Neural progenitor cell (in vitro differentiated cells): Measurements from ENCODE around the gene AKAP14. TPM values are rescaled to one million over a fixed set of nuclear protein-coding genes. Genes with fewer than 3 reads are reported as not detected.
A peak's percentile ranks its signal among the peaks of the same experiment; 100 is the strongest.

ENCODE experiments used
- DNase-seq: peaks from one replicate; pipeline ENCODE4 v3.0.0-alpha.2; 2016; ENCODE audit warnings: low spot score
- H2AFZ ChIP-seq: fragments of 200-600 bp; sonication (generic); replicated peaks from 2 replicates; pipeline ENCODE4 v1.6.1; 2016; ENCODE audit warnings: antibody characterized with exemption
- H3F3A ChIP-seq: fragments of 200-600 bp; sonication (generic); 2 replicates; pipeline ENCODE4 v1.6.1; 2016; ENCODE audit warnings: antibody characterized with exemption, low read depth
- H3K27ac ChIP-seq: fragments of 200-600 bp; sonication (generic); 2 replicates; pipeline ENCODE4 v1.5.1; 2016; ENCODE audit warnings: mild to moderate bottlenecking
- H3K27me3 ChIP-seq: fragments of 200-600 bp; sonication (generic); 2 replicates; pipeline ENCODE4 v1.6.1; 2016; ENCODE audit warnings: mild to moderate bottlenecking, moderate library complexity
- H3K36me3 ChIP-seq: fragments of 200-600 bp; sonication (generic); 2 replicates; pipeline ENCODE4 v1.5.1; 2016
- H3K4me1 ChIP-seq: fragments of 200-600 bp; sonication (generic); 2 replicates; pipeline ENCODE4 v1.6.1; 2016; ENCODE audit warnings: mixed run types
- H3K4me2 ChIP-seq: fragments of 200-600 bp; sonication (generic); 2 replicates; pipeline ENCODE4 v1.6.1; 2016
- H3K4me3 ChIP-seq: fragments of 200-600 bp; sonication (generic); 2 replicates; pipeline ENCODE4 v1.5.1; 2016
- H3K79me2 ChIP-seq: fragments of 200-600 bp; sonication (generic); 2 replicates; pipeline ENCODE4 v1.6.1; 2016; ENCODE audit warnings: low read depth
- H3K9ac ChIP-seq: fragments of 200-600 bp; sonication (generic); 2 replicates; pipeline ENCODE4 v1.6.1; 2016
- H3K9me3 ChIP-seq: fragments of 200-600 bp; sonication (generic); 2 replicates; pipeline ENCODE4 v1.5.1; 2016; ENCODE audit warnings: low read depth
- H4K20me1 ChIP-seq: fragments of 200-600 bp; sonication (generic); 2 replicates; pipeline ENCODE4 v1.6.1; 2016; ENCODE audit warnings: low read depth
- H3K27ac Mint-ChIP-seq: 3 replicates; pipeline ENCODE4 v1.8.0; 2021; ENCODE audit warnings: mixed read lengths
- H3K27me3 Mint-ChIP-seq: 2 replicates; pipeline ENCODE4 v1.8.0; 2022; ENCODE audit warnings: low read depth, mild to moderate bottlenecking, inconsistent platforms, moderate library complexity, mixed read lengths; ENCODE audit not compliant: insufficient read depth
- H3K36me3 Mint-ChIP-seq: 3 replicates; pipeline ENCODE4 v1.8.0; 2021; ENCODE audit warnings: mixed read lengths
- H3K4me1 Mint-ChIP-seq: 3 replicates; pipeline ENCODE4 v1.8.0; 2021; ENCODE audit warnings: mixed read lengths
- H3K4me3 Mint-ChIP-seq: 3 replicates; pipeline ENCODE4 v1.8.0; 2021; ENCODE audit warnings: mild to moderate bottlenecking, moderate library complexity, mixed read lengths
- H3K9me3 Mint-ChIP-seq: 3 replicates; pipeline ENCODE4 v1.8.0; 2020; ENCODE audit warnings: mixed read lengths
- EZH2 ChIP-seq: fragments of 200-600 bp; sonication (generic); IDR thresholded peaks from 2 replicates; pipeline ENCODE4 v1.6.1; 2017; ENCODE audit warnings: antibody characterized with exemption, mild to moderate bottlenecking, moderate library complexity
- EZH2phosphoT487 ChIP-seq: fragments of 200-600 bp; sonication (generic); IDR thresholded peaks from 2 replicates; pipeline ENCODE4 v1.6.1; 2017; ENCODE audit warnings: antibody characterized with exemption
- total RNA-seq: library from RNA; depleted of rRNA; stranded (reverse); fragments of >200 nt; gene quantifications from 2 replicates; pipeline ENCODE4 v1.2.3, GENCODE V29; 2015; ENCODE audit warnings: low replicate concordance
- TF ChIP-seq, protein P1 (sequence below): fragments of 200-600 bp; sonication (generic); IDR thresholded peaks from 2 replicates; pipeline ENCODE4 v1.5.1; 2017; ENCODE audit warnings: antibody characterized with exemption, mild to moderate bottlenecking

Gene AKAP14
- total RNA-seq, 1 donor from 2014 or later = not detected

DNA sequence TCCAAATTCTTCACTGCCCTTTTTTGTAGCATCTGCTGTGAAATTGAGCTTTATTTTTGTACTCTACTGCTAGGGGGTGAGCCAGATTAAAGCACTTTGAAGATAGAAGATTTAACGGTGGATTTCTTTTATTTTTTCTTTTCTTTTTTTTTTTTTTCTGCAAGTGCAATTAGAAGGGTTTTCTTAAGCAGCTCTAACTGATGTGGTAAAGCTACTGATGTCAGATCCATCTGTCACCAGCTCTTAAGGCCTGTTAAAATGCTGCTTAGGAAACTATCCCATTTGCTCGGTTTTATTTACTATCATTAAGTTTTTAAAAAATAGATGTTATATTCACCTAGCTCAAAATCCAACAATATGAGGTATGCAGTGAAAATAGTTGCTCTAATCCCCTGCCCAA, 17.0 kb upstream of the AKAP14 start:
- H3K36me3 Mint-ChIP-seq = peaks cover 2% of the 10 kb centered on the region
- Histone ChIP-seq H3K9me3 (no peaks in the 10 kb centered on the region), H3K27me3 (no peaks in the 10 kb centered on the region), H3K4me1 (no peaks in the 10 kb centered on the region), H2AFZ (no peak overlapping the region), H3K36me3 (no peaks in the 10 kb centered on the region), H4K20me1 (no peaks in the 10 kb centered on the region), H3K9ac (no peak overlapping the region), H3K4me3 (no peak overlapping the region), H3F3A (no peaks in the 10 kb centered on the region), H3K79me2 (no peaks in the 10 kb centered on the region), H3K27ac (no peak overlapping the region), H3K4me2 (no peak overlapping the region)
- peaks cover 2% of the 10 kb centered on the region for H3K9me3 Mint-ChIP-seq
- DNase-seq = no peak
- H3K27me3 Mint-ChIP-seq = no peaks in the 10 kb centered on the region
- H3K4me1 Mint-ChIP-seq = no peaks in the 10 kb centered on the region
- H3K4me3 Mint-ChIP-seq = no peak overlapping the region
- no peak for TF ChIP-seq EZH2
- TF ChIP-seq, protein P1, sequence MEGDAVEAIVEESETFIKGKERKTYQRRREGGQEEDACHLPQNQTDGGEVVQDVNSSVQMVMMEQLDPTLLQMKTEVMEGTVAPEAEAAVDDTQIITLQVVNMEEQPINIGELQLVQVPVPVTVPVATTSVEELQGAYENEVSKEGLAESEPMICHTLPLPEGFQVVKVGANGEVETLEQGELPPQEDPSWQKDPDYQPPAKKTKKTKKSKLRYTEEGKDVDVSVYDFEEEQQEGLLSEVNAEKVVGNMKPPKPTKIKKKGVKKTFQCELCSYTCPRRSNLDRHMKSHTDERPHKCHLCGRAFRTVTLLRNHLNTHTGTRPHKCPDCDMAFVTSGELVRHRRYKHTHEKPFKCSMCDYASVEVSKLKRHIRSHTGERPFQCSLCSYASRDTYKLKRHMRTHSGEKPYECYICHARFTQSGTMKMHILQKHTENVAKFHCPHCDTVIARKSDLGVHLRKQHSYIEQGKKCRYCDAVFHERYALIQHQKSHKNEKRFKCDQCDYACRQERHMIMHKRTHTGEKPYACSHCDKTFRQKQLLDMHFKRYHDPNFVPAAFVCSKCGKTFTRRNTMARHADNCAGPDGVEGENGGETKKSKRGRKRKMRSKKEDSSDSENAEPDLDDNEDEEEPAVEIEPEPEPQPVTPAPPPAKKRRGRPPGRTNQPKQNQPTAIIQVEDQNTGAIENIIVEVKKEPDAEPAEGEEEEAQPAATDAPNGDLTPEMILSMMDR = no peak
- TF ChIP-seq EZH2phosphoT487 = no peak
- no peak overlapping the region for H3K27ac Mint-ChIP-seq

DNA sequence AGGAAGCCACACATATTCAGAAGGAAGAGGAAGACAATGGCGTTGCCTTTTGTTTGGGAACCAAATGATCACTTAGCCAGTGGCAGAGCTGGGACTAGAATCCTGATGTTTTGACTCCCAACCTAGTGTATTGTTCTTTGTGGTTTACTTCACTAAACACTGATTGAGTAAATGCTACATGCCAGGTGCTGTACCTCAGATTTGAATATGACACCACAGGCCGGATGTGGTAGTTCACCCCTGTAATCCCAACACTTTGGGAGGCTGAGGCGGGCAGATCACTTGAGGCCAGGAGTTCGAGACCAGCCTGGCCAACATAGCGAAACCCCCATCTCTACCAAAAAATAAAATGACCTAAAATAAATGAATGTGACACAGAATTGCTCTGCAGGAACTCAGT, 15.6 kb upstream of the AKAP14 start:
- Histone ChIP-seq H2AFZ (no peak overlapping the region), H3K27ac (no peak overlapping the region), H3K36me3 (no peaks in the 10 kb centered on the region), H3K9me3 (no peaks in the 10 kb centered on the region), H3K79me2 (no peaks in the 10 kb centered on the region), H3K4me3 (no peak overlapping the region), H3K4me1 (no peaks in the 10 kb centered on the region), H3K9ac (no peak overlapping the region), H4K20me1 (no peaks in the 10 kb centered on the region), H3K27me3 (no peaks in the 10 kb centered on the region), H3F3A (no peaks in the 10 kb centered on the region), H3K4me2 (no peak overlapping the region)
- Mint-ChIP-seq H3K9me3 (peaks cover 8% of the 10 kb centered on the region), H3K4me3 (no peak overlapping the region), H3K27me3 (no peaks in the 10 kb centered on the region), H3K36me3 (peaks cover 2% of the 10 kb centered on the region), H3K27ac (no peak overlapping the region), H3K4me1 (no peaks in the 10 kb centered on the region)
- DNase-seq = no peak
- no peak for TF ChIP-seq EZH2phosphoT487
- TF ChIP-seq, protein P1 = no peak
- no peak for TF ChIP-seq EZH2

DNA sequence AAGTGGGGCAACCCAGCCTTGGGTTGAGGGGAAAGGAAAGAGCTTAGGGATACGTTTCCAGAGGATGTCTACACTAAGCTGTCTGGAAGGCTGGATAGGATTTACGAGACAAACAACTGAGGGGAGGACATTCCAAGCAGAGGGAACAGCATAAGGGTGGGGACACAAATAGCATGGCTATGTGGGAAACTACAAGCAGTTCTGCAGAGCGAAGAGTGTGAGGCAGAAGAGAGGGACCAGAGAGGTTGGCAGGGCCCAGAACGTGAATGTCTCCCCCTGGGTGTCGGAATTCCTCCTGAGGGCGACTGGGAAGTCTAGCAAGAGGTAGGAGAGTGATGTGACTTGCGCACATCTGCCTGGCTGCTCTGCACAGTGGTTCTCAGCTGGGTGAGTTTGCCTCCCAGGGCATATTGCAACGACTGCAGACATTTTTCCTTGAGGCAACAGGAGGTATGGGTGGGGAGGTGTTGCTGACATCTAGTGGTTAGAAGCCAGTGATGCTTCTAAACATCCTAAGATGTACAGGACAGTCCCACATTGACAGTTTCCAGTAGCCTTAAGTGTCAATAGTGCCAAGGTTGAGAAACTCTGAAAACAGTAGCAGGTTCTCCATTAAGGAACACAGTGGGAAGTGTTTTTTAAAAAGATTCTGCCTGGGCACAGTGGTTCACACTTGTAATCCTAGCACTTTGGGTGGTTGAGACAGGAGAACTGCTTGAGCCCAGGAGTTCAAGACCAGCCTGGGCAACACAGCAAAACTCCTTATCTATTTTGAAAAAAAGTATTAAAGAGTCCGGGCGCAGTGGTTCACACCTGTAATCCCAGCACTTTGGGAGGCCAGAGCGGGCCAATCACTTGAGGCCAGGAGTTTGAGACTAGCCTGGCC, 14.9 kb upstream of the AKAP14 start:
- H3K9me3 ChIP-seq = no peaks in the 10 kb centered on the region
- no peaks in the 10 kb centered on the region for H3K27me3 Mint-ChIP-seq
- no peak overlapping the region for H3K4me3 Mint-ChIP-seq
- no peak overlapping the region for H3K9ac ChIP-seq
- no peaks in the 10 kb centered on the region for H4K20me1 ChIP-seq
- H3K4me3 ChIP-seq = no peak overlapping the region
- no peaks in the 10 kb centered on the region for H3K79me2 ChIP-seq
- H3K36me3 ChIP-seq = no peaks in the 10 kb centered on the region
- H2AFZ ChIP-seq = no peak overlapping the region
- H3K27me3 ChIP-seq = no peaks in the 10 kb centered on the region
- peaks cover 2% of the 10 kb centered on the region for H3K36me3 Mint-ChIP-seq
- no peaks in the 10 kb centered on the region for H3K4me1 ChIP-seq
- no peaks in the 10 kb centered on the region for H3F3A ChIP-seq
- no peak for TF ChIP-seq EZH2phosphoT487
- TF ChIP-seq, protein P1 = peak; percentile 54
- no peak for TF ChIP-seq EZH2
- H3K4me2 ChIP-seq = no peak overlapping the region
- peaks cover 8% of the 10 kb centered on the region for H3K9me3 Mint-ChIP-seq
- no peak overlapping the region for H3K27ac Mint-ChIP-seq
- H3K4me1 Mint-ChIP-seq = no peaks in the 10 kb centered on the region
- no peak overlapping the region for H3K27ac ChIP-seq
- DNase-seq = peak; percentile 52
